ENCODE data around the gene ARHGAP40. TPM values are rescaled to one million over a fixed set of nuclear protein-coding genes. Genes with fewer than 3 reads are reported as not detected.

The ARHGAP40 gene
- total and polyA plus RNA-seq, 9 of the 15 experiments (the other 6 are each of a cell fraction or from before 2014, with no cell fraction given): not detected

- TF ChIP-seq YY1 (IDR thresholded peaks at IDR 0.05; ENCODE audit: borderline replicate concordance in 1 of 3, control insufficient read depth in 1 of 3, extremely low read depth in 1 of 3, insufficient read depth in 3 of 3, insufficient read length in 1 of 3, insufficient replicate concordance in 2 of 3, low read depth in 1 of 3, low read length in 2 of 3) (peak; percentile 25 to 73 (median 49)), C11orf30 (IDR thresholded peaks at IDR 0.05; ENCODE audit: low read depth) (peak; percentile 44; the same call in 1 of the 2 replicates), CHD4 (IDR thresholded peaks at IDR 0.05; ENCODE audit: insufficient read depth, insufficient replicate concordance, low read depth, low read length, poor library complexity, severe bottlenecking) (no peak), TCFL5 (CRISPR knock-in tag; conservative IDR thresholded peaks at IDR 0.05) (no peak), ZBED1 (IDR thresholded peaks at IDR 0.05) (no peak), RBM34 (IDR thresholded peaks at IDR 0.05; ENCODE audit: borderline replicate concordance, insufficient read depth, low read length) (no peak), RFX7 (CRISPR knock-in tag; IDR thresholded peaks at IDR 0.05) (no peak), MED1 (CRISPR knock-in tag; IDR thresholded peaks at IDR 0.05; ENCODE audit: borderline replicate concordance) (no peak), DLX4 (CRISPR knock-in tag; IDR thresholded peaks at IDR 0.05) (no peak), KDM4B (IDR thresholded peaks at IDR 0.05; ENCODE audit: borderline replicate concordance in 2 of 2, low read depth in 1 of 2) (no peak), E2F1 (CRISPR knock-in tag; IDR thresholded peaks at IDR 0.05) (no peak), ZNF518B (CRISPR knock-in tag; IDR thresholded peaks at IDR 0.05) (no peak), EGR1 (conservative IDR thresholded peaks at IDR 0.05) (peak; percentile 90), ZNF609 (CRISPR knock-in tag; IDR thresholded peaks at IDR 0.05; ENCODE audit: borderline replicate concordance) (no peak; the same call in 1 of the 2 replicates), ZBTB17 (CRISPR knock-in tag; IDR thresholded peaks at IDR 0.05) (no peak), MEF2D (tag; conservative IDR thresholded peaks at IDR 0.05; ENCODE audit: low read depth) (no peak)
These were observed 72.6 kb downstream of the ARHGAP40 start (continued) for GRCh38 chr20:38674092-38674764.

All from K562 (cell line).